A549 treated with CORT108297 at 1 μM for 4 hours (cell line): ENCODE results near the gene CTBS. TPM values are rescaled to one million over a fixed set of nuclear protein-coding genes. Genes with fewer than 3 reads are reported as not detected.

Source experiments
- total RNA-seq: library from RNA; stranded (reverse); fragments of 200-300 nt; extraction: Qiagen RNA extraction; gene quantifications from 5 replicates; pipeline ENCODE4 v1.2.3, GENCODE V29; 2022

The CTBS gene
- 5.1 to 6.6 TPM (median 5.8 TPM) in 5 replicates for total RNA-seq

GRCh38 chr1:84573967-84574842 is at the start of gene CTBS:
Gene CTBS, minus strand, starts transcription at chr1:84574440. Its CDS starts 25 bp downstream, at chr1:84574415.

GRCh38 chr1:84506002-84506728 is 68.1 kb downstream of the CTBS start, which contains the start of the genes GNG5 and SPATA1:
Gene GNG5, minus strand, starts transcription at chr1:84506581. Its CDS starts 490 bp downstream, at chr1:84506091.
Gene SPATA1, plus strand, starts transcription at chr1:84506386. Its CDS starts 9,974 bp downstream, at chr1:84516360.

Other genes starting within 250 kb of the CTBS start
- not detected in 5 replicates for gene DNASE2B, start 176.0 kb downstream of the CTBS start, total RNA-seq
- gene RPF1, start 95.2 kb downstream of the CTBS start, total RNA-seq = 27.7 to 35.2 TPM (median 30.6 TPM) in 5 replicates
- 0.32 to 1.1 TPM (median 0.62 TPM) in 5 replicates for gene SPATA1, start 68.1 kb downstream of the CTBS start, total RNA-seq
- 176 to 210 TPM (median 177 TPM) in 5 replicates for gene GNG5, start 67.9 kb downstream of the CTBS start, total RNA-seq
- 11.4 to 14.7 TPM (median 12.5 TPM) in 5 replicates for gene SSX2IP, start 116.0 kb upstream of the CTBS start, total RNA-seq